Memory B cell (primary cell): Measurements from ENCODE around the gene ACACB.

Experiments used
- ATAC-seq: fragments of 150-1000 bp; cut with Tn5 transposase; 2 replicates; pipeline ENCODE4 v1.10.0; 2021; ENCODE audit warnings: low read depth, mild to moderate bottlenecking, moderate library complexity
- DNase-seq, 2 donors: peaks; one replicate each; pipeline ENCODE4 v3.0.0; 2022; ENCODE audit warnings: low spot score in 2 of 2
- H3K27ac Mint-ChIP-seq: one replicate; pipeline ENCODE4 v1.8.0; 2022; ENCODE audit warnings: mild to moderate bottlenecking, moderate library complexity, mixed read lengths
- H3K27me3 Mint-ChIP-seq: one replicate; pipeline ENCODE4 v1.8.0; 2022; ENCODE audit warnings: mixed read lengths
- H3K36me3 Mint-ChIP-seq: one replicate; pipeline ENCODE4 v1.8.0; 2022; ENCODE audit warnings: mild to moderate bottlenecking, mixed read lengths
- H3K4me1 Mint-ChIP-seq: one replicate; pipeline ENCODE4 v1.8.0; 2022; ENCODE audit warnings: mixed read lengths
- H3K4me3 Mint-ChIP-seq: one replicate; pipeline ENCODE4 v1.8.0; 2022; ENCODE audit warnings: mild to moderate bottlenecking, moderate library complexity, mixed read lengths
- H3K9me3 Mint-ChIP-seq: one replicate; pipeline ENCODE4 v1.8.0; 2022; ENCODE audit warnings: mixed read lengths

Gene ACACB

GRCh38 chr12:109240365-109240764, 124.0 kb downstream of the ACACB start:
- DNase-seq (no peak), ATAC-seq (no peak)
- H3K27me3 Mint-ChIP-seq = no peaks in the 10 kb centered on the region
- H3K9me3 Mint-ChIP-seq = no peaks in the 10 kb centered on the region
- no peak overlapping the region for H3K4me3 Mint-ChIP-seq
- H3K4me1 Mint-ChIP-seq = no peaks in the 10 kb centered on the region
- no peak overlapping the region for H3K27ac Mint-ChIP-seq
- peaks cover 41% of the 10 kb centered on the region for H3K36me3 Mint-ChIP-seq

- no peak overlapping the region for H3K4me3 Mint-ChIP-seq
- no peaks in the 10 kb centered on the region for H3K4me1 Mint-ChIP-seq
- peaks cover 31% of the 10 kb centered on the region for H3K36me3 Mint-ChIP-seq
- ATAC-seq = no peak
- no peak overlapping the region for H3K27ac Mint-ChIP-seq
- H3K9me3 Mint-ChIP-seq = no peaks in the 10 kb centered on the region
- H3K27me3 Mint-ChIP-seq = no peaks in the 10 kb centered on the region
- DNase-seq = no peak
These were observed 125.5 kb downstream of the ACACB start for GRCh38 chr12:109241936-109242335.

GRCh38 chr12:109244073-109244472, 127.7 kb downstream of the ACACB start:
- Mint-ChIP-seq H3K36me3 (peaks cover 29% of the 10 kb centered on the region), H3K4me3 (no peak overlapping the region), H3K27ac (no peak overlapping the region), H3K9me3 (no peaks in the 10 kb centered on the region), H3K4me1 (no peaks in the 10 kb centered on the region), H3K27me3 (no peaks in the 10 kb centered on the region)
- ATAC-seq (no peak), DNase-seq (no peak)

- H3K4me1 Mint-ChIP-seq = no peaks in the 10 kb centered on the region
- H3K36me3 Mint-ChIP-seq = peaks cover 26% of the 10 kb centered on the region
- no peak overlapping the region for H3K27ac Mint-ChIP-seq
- no peaks in the 10 kb centered on the region for H3K27me3 Mint-ChIP-seq
- no peak overlapping the region for H3K4me3 Mint-ChIP-seq
- ATAC-seq (no peak), DNase-seq (no peak)
- H3K9me3 Mint-ChIP-seq = no peaks in the 10 kb centered on the region
These were observed 129.8 kb downstream of the ACACB start for GRCh38 chr12:109246221-109246620.

GRCh38 chr12:109247831-109248654, 131.7 kb downstream of the ACACB start:
- Mint-ChIP-seq H3K4me3 (no peak overlapping the region), H3K9me3 (no peaks in the 10 kb centered on the region), H3K27me3 (no peaks in the 10 kb centered on the region), H3K4me1 (no peaks in the 10 kb centered on the region), H3K36me3 (peaks cover 22% of the 10 kb centered on the region), H3K27ac (no peak overlapping the region)
- no peak for DNase-seq
- no peak for ATAC-seq

- Mint-ChIP-seq H3K4me1 (no peaks in the 10 kb centered on the region), H3K9me3 (peaks cover 6% of the 10 kb centered on the region), H3K4me3 (no peak overlapping the region), H3K36me3 (peaks cover 37% of the 10 kb centered on the region), H3K27me3 (no peaks in the 10 kb centered on the region), H3K27ac (no peak overlapping the region)
- DNase-seq (no peak), ATAC-seq (no peak)
These were observed 134.1 kb downstream of the ACACB start for GRCh38 chr12:109250523-109250922.

- ATAC-seq (no peak), DNase-seq (no peak)
- Mint-ChIP-seq H3K4me1 (no peaks in the 10 kb centered on the region), H3K27me3 (no peaks in the 10 kb centered on the region), H3K27ac (no peak overlapping the region), H3K9me3 (peaks cover 6% of the 10 kb centered on the region), H3K4me3 (no peak overlapping the region), H3K36me3 (peaks cover 43% of the 10 kb centered on the region)
These were observed 136.4 kb downstream of the ACACB start for GRCh38 chr12:109252799-109253198.

GRCh38 chr12:109253913-109254544, 137.6 kb downstream of the ACACB start:
- Mint-ChIP-seq H3K4me1 (no peaks in the 10 kb centered on the region), H3K27me3 (no peaks in the 10 kb centered on the region), H3K27ac (no peak overlapping the region), H3K36me3 (peaks cover 41% of the 10 kb centered on the region), H3K4me3 (no peak overlapping the region), H3K9me3 (peaks cover 6% of the 10 kb centered on the region)
- ATAC-seq (no peak), DNase-seq (no peak)

- Mint-ChIP-seq H3K27me3 (no peaks in the 10 kb centered on the region), H3K36me3 (peaks cover 43% of the 10 kb centered on the region), H3K4me1 (no peaks in the 10 kb centered on the region), H3K9me3 (peaks cover 6% of the 10 kb centered on the region), H3K4me3 (no peak overlapping the region), H3K27ac (no peak overlapping the region)
- no peak for DNase-seq
- no peak for ATAC-seq
These were observed 139.0 kb downstream of the ACACB start for GRCh38 chr12:109255377-109255776.

GRCh38 chr12:109256011-109256410, 139.6 kb downstream of the ACACB start:
- DNase-seq (no peak), ATAC-seq (no peak)
- Mint-ChIP-seq H3K27ac (no peak overlapping the region), H3K27me3 (no peaks in the 10 kb centered on the region), H3K4me1 (no peaks in the 10 kb centered on the region), H3K9me3 (peaks cover 6% of the 10 kb centered on the region), H3K4me3 (no peak overlapping the region), H3K36me3 (peaks cover 41% of the 10 kb centered on the region)

GRCh38 chr12:109258201-109258600, 141.8 kb downstream of the ACACB start:
- no peak for DNase-seq
- no peak for ATAC-seq
- Mint-ChIP-seq H3K4me1 (no peaks in the 10 kb centered on the region), H3K9me3 (peaks cover 5% of the 10 kb centered on the region), H3K27me3 (no peaks in the 10 kb centered on the region), H3K27ac (no peak overlapping the region), H3K4me3 (no peak overlapping the region), H3K36me3 (peaks cover 37% of the 10 kb centered on the region)

- DNase-seq (no peak), ATAC-seq (no peak)
- no peaks in the 10 kb centered on the region for H3K27me3 Mint-ChIP-seq
- H3K4me1 Mint-ChIP-seq = no peaks in the 10 kb centered on the region
- H3K27ac Mint-ChIP-seq = no peak overlapping the region
- no peak overlapping the region for H3K4me3 Mint-ChIP-seq
- H3K9me3 Mint-ChIP-seq = peaks cover 5% of the 10 kb centered on the region
- H3K36me3 Mint-ChIP-seq = peaks cover 34% of the 10 kb centered on the region
These were observed 142.5 kb downstream of the ACACB start for GRCh38 chr12:109258607-109259544.

- Mint-ChIP-seq H3K36me3 (peaks cover 32% of the 10 kb centered on the region), H3K4me3 (no peak overlapping the region), H3K27ac (no peak overlapping the region), H3K4me1 (no peaks in the 10 kb centered on the region), H3K27me3 (no peaks in the 10 kb centered on the region), H3K9me3 (peaks cover 5% of the 10 kb centered on the region)
- no peak for DNase-seq
- no peak for ATAC-seq
These were observed 143.1 kb downstream of the ACACB start for GRCh38 chr12:109259545-109259895.

GRCh38 chr12:109261087-109261486, 144.7 kb downstream of the ACACB start:
- Mint-ChIP-seq H3K36me3 (peaks cover 25% of the 10 kb centered on the region), H3K4me1 (no peaks in the 10 kb centered on the region), H3K27ac (no peak overlapping the region), H3K9me3 (peaks cover 3% of the 10 kb centered on the region), H3K4me3 (no peak overlapping the region), H3K27me3 (no peaks in the 10 kb centered on the region)
- ATAC-seq (no peak), DNase-seq (no peak)
